H7 (cell line): Measurements from ENCODE around the gene KCNRG. TPM values are rescaled to one million over a fixed set of nuclear protein-coding genes. Genes with fewer than 3 reads are reported as not detected.
A peak's percentile ranks its signal among the peaks of the same experiment; 100 is the strongest.

Source experiments
- DNase-seq: peaks from one replicate; pipeline ENCODE4 v3.0.0; 2012
- H3K27me3 ChIP-seq: 2 replicates; pipeline ENCODE4 v1.6.0; 2011; ENCODE audit warnings: mild to moderate bottlenecking, low read length; ENCODE audit not compliant: control insufficient read depth, insufficient read depth
- H3K36me3 ChIP-seq: replicated peaks from 2 replicates; pipeline ENCODE4 v1.5.1; 2011; ENCODE audit warnings: low read length; ENCODE audit not compliant: control insufficient read depth, insufficient read depth
- H3K4me3 ChIP-seq: 2 replicates; pipeline ENCODE4 v1.5.1; 2011; ENCODE audit warnings: low read depth, mild to moderate bottlenecking, control low read depth, low read length, moderate library complexity; ENCODE audit not compliant: insufficient read depth
- total RNA-seq: library from RNA; depleted of rRNA; stranded (reverse); fragments of >200 nt; shearing (Covaris generic); gene quantifications from 2 replicates; pipeline ENCODE4 v1.2.3, GENCODE V29; 2014

KCNRG gene
- total RNA-seq, 1 experiment from 2014 or later, result 1.0 TPM

DNA sequence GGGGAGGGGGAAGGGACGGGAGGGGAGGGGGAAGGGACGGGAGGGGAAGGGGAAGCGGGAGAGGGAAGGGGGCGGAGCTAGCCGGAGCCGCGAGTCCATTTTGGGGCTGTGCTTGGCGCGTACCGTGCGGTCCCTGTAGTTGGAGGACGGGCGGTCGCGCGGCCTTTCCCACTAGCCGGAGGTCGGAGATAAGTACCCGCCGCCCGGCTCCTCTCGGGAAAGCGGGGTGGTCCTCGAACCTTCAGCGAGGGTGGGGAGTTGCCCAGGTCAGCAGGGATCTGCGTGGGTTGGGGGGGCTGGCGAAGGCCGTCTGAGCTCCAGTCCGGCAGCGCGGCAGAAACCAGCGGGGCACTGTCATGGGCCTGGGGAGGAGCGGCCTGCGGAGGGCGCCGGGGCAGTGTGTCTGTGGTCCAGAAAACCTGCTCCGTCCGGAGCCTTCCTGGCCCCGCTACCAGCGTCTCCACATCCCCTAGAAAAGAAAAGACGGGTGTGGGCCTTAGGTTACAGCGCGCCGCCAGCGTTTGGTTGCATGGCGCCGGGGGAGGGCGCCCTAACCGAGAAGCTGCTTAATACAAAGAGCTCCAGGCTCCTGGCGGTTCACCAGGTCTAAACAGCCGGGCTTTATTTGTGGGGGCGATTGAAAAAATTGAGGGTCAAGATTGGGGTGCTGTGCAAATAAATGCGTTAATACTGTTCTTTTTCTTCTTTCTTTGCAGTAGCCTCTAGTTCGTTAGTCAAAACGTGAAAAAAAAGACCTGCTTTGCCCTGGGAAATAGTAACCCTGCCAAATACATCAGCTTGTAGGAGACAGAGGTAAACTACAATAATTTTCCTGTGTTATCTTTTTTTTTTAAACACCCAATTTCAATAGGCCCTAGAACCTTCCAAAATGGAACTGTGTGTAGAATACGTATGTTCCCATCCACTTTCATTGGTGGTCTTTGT is 18.0 kb upstream of the KCNRG start, which contains the start of gene TRIM13:
Gene TRIM13, plus strand, starts transcription at position 92 of the 945 bp plus-strand sequence. CDS start 14,899 bp downstream, outside the sequence.
- Histone ChIP-seq H3K27me3 (peaks cover 3% of the 10 kb centered on the region; the same call in 1 of the 2 replicates), H3K4me3 (peak within 1 kb of the TSS; percentile 89), H3K36me3 (no peaks in the 10 kb centered on the region; the same call in 1 of the 2 replicates)
- peak; percentile 78 for DNase-seq

DNA sequence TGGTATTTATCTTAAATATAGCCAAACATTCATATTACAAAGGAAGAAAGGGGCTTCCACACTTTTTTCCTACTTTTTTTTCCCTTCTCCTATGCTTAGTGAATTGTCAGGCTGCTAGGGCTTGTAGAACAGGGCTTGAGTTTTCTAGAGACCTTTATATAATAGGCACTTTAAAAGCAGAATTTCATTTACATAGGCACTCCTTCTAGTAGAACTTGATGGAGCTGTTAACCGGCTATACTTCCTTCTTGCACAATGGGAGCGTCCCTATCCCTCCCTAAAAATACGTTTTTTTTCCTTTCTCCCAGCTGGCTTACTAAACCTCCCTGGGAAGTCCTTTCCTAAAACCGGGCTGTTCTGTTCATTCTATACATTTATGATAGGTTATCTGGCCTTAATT is 17.3 kb upstream of the KCNRG start:
- DNase-seq, result peak; percentile 13
- Histone ChIP-seq H3K4me3 (peak overlapping the region; percentile 89), H3K36me3 (no peaks in the 10 kb centered on the region; the same call in 1 of the 2 replicates), H3K27me3 (peaks cover 3% of the 10 kb centered on the region; the same call in 1 of the 2 replicates)

DNA sequence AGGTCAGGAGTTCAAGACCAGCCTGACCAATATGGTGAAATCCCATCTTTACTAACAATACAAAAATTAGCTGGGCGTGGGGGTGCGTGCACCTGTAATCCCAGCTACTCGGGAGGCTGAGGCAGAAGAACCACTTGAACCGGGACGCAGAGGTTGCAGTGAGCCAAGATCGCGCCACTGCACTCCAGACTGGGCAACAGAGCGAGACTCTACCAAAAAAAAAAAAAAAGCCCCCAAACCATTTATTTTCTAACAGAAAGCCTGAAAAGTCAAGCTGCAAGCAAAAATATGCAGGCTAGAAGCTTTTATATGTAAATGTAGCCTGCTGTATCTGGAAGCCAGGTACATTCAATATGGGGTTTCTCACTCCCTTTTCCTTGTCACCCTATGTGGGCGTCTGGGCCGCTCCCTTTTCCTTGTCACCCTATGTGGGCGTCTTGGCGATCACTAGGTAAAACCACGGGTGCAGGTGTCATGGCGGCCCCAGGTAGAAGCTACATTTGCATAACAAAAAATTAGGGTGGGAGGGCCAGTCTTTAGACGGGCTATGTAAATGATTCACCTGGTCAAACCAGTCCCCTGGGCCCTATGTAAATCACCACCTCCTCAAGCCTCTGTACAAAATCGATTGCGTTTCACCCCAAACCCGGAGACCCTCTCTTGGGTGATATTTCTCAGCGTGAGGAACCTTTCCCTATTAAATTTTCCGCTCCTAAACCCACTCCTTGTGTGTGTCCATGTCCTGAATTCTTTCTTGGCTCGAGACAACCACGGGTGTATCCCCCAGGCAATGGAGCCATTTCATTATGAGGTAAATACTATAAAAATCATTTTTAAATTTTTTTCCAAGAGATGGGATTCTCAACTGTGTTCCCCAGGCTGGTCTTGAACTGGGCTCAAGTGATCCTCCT is 16.3 kb upstream of the KCNRG start:
- peak; percentile 71 for DNase-seq
- H3K27me3 ChIP-seq, result peaks cover 3% of the 10 kb centered on the region; the same call in 1 of the 2 replicates
- no peak overlapping the region for H3K4me3 ChIP-seq
- H3K36me3 ChIP-seq, result peaks cover 2% of the 10 kb centered on the region; the same call in 1 of the 2 replicates

DNA sequence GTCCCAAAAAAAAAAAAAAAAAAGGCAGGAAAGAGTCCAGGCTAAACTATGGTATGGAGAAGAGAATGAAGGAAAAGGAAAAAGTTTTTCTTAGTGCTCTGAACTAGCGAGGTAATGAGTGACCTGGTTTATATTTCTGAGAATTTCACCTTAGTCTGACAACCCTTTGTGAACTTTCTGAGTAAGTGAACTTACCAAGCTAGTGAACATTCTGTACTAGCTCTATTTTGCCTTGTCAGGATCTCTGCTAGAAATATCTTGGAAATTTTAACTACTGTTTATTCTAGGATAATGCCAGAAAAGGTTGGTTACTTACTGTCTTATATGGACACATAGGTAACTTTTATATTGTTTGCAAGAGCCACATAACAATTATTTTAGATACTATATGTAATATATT is 14.0 kb upstream of the KCNRG start:
- no peak overlapping the region for H3K4me3 ChIP-seq
- H3K36me3 ChIP-seq, result peaks cover 2% of the 10 kb centered on the region; the same call in 1 of the 2 replicates
- no peaks in the 10 kb centered on the region for H3K27me3 ChIP-seq
- DNase-seq, result no peak

DNA sequence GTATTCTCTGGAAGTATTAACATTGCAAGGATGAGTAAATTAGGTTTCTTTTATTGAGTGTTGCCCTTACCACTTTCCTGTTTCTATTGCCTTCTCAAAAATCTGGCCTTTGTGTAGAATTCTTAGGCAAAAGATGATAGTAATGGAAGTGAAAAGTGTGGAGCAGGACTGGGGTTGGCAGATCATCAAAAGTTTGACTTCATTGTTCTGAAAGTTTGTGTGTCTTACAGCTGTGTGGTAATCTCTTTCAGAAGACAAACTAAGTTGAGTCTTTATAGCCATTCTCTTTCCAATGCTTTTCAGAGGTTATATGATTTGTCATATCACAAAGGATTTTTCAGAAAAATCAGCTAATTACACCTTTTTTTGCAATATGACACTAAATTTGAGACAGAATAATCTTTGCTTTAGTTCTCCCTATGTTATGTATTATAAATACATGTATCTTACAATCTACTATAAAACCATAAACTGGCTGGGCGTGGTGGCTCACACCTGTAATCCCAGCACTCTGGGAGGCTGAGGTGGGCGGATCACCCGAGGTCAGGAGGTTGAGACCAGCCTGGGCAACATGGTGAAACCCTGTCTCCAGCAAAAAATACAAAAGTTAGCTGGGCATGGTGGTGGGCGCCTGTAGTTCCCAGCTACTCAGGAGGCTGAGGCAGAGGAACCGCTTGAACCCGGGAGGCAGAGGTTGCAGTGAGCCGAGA is 8.7 kb upstream of the KCNRG start:
- Histone ChIP-seq H3K36me3 (peaks cover 4% of the 10 kb centered on the region; the same call in 1 of the 2 replicates), H3K4me3 (no peak overlapping the region)
- no peak for DNase-seq

DNA sequence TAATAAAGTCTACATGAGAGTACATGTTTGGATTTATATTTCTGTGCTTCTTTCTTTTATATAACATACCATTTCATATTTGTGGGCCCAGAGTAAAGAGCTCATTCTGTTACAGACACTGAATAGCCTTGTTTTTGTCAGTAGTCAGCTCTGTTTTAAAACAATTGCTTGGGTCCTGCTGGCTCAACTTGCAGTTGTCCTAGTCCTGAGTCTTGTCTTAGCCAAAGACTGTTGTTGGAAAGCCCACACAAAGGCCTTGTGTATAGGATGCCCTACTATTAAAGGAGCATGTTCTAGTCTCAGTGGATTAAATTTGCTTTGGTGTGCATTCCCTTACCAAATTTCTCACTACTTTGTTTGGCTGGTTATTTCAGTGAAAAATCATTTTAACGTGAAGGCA is 3.8 kb upstream of the KCNRG start:
- H3K4me3 ChIP-seq, result no peak overlapping the region
- H3K27me3 ChIP-seq, result no peaks in the 10 kb centered on the region
- no peak for DNase-seq
- peaks cover 6% of the 10 kb centered on the region for H3K36me3 ChIP-seq

More for the DNA sequence above, 8.7 kb upstream of the KCNRG start:
- H3K27me3 ChIP-seq, result no peaks in the 10 kb centered on the region

DNA sequence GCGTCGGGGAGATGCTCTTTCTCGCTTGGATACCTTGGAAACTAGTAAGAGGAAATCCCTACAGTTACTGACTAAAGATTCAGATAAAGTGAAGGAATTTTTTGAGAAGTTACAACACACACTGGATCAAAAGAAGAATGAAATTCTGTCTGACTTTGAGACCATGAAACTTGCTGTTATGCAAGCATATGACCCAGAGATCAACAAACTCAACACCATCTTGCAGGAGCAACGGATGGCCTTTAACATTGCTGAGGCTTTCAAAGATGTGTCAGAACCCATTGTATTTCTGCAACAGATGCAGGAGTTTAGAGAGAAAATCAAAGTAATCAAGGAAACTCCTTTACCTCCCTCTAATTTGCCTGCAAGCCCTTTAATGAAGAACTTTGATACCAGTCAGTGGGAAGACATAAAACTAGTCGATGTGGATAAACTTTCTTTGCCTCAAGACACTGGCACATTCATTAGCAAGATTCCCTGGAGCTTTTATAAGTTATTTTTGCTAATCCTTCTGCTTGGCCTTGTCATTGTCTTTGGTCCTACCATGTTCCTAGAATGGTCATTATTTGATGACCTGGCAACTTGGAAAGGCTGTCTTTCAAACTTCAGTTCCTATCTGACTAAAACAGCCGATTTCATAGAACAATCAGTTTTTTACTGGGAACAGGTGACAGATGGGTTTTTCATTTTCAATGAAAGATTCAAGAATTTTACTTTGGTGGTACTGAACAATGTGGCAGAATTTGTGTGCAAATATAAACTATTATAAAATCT is 2.7 kb upstream of the KCNRG start:
- Histone ChIP-seq H3K4me3 (no peak overlapping the region), H3K36me3 (peaks cover 4% of the 10 kb centered on the region), H3K27me3 (no peaks in the 10 kb centered on the region)
- no peak for DNase-seq

DNA sequence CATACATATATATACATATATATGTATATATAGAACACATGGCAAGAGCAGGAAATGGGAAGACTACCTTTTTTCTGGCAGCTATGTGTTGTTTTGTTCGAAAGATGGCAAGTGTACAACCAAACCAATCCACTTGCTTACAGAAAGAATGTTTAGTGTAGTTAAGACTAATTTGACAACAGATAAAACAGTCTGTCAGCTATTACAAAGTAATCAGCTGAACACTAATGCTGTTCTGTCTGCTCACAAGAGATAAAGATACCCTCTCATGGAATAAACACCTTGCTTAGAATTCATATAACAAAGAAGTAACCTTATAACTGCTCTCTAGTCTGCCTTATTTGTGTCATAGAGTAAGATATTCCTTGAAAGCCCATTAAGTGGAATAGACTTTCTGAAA is 858 bp upstream of the KCNRG start:
- H3K36me3 ChIP-seq, result peaks cover 4% of the 10 kb centered on the region
- H3K27me3 ChIP-seq, result no peaks in the 10 kb centered on the region
- no peak for DNase-seq
- H3K4me3 ChIP-seq, result no peak overlapping the region

DNA sequence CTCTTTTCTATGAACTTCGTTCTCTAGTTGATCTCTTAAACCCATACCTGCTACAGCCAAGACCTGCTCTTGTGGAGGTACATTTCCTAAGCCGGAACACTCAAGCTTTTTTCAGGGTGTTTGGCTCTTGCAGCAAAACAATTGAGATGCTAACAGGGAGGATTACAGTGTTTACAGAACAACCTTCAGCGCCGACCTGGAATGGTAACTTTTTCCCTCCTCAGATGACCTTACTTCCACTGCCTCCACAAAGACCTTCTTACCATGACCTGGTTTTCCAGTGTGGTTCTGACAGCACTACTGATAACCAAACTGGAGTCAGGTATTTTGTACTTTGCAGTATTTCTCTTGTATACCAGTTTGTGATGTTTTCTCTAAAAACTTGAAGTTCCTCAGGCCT is 506 bp downstream of the KCNRG start:
- Histone ChIP-seq H3K4me3 (no peak overlapping the region), H3K36me3 (peaks cover 4% of the 10 kb centered on the region), H3K27me3 (no peaks in the 10 kb centered on the region)
- no peak for DNase-seq

DNA sequence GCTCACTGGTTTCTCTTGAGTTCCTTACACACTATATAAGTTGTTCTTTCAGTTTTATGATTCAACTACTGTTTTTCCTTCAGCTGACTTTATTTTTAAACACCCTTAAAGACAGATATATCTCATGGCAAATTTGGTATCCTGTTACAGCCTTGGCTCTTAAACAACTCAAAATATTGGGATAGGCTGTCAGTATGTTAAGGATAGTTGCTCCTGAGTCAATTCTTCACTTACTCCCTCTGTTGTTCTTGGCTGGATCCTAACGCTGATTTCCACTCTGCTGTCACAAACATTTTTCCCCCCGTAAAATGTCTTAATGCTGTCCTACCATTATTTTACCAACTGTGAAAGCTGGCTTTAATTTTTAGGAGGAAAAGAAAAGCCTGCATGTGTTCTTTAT is 1.2 kb downstream of the KCNRG start:
- Histone ChIP-seq H3K36me3 (peaks cover 4% of the 10 kb centered on the region), H3K4me3 (no peak overlapping the region), H3K27me3 (no peaks in the 10 kb centered on the region)
- DNase-seq, result no peak

DNA sequence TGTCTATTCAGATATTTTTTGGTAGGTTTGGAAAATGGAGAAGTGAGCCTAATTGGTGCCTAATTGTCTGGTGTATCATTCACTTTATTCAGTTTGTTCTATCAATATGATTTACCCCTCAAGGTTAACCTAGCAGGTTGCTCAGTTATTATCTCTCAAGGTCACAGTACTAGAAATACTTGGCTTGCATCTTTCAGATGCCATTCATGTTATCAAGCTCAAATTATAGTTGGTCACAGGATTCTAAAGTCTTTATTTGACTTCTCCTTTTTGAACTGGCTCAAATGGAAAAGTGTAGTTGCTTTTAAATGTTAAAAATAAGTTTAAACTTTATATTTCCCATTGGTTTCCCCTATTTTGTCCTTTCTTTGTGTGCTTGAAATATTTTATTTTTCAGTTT is 2.6 kb downstream of the KCNRG start:
- H3K4me3 ChIP-seq, result no peak overlapping the region
- H3K27me3 ChIP-seq, result no peaks in the 10 kb centered on the region
- no peaks in the 10 kb centered on the region for H3K36me3 ChIP-seq
- no peak for DNase-seq

DNA sequence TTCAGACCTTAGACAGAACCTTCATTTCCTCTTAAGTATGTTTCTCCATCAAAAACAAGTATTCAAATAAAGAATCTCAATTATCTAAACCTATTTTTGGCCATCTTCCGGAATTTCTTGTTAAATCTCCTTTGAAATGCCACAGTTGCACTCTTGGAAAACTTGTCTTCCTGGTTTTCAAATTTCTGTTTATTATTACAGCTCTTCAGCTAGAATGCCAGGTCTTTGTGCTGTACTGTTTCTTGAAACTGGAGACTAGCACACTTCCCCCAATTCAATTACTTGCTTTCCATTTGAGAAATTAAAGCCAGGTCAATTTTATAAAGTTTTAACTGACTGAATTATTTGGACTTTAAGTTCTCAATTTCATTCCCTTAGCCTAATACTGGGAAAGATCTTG is 10.2 kb downstream of the KCNRG start:
- no peak overlapping the region for H3K4me3 ChIP-seq
- no peak for DNase-seq
- H3K27me3 ChIP-seq, result no peaks in the 10 kb centered on the region
- H3K36me3 ChIP-seq, result no peaks in the 10 kb centered on the region

DNA sequence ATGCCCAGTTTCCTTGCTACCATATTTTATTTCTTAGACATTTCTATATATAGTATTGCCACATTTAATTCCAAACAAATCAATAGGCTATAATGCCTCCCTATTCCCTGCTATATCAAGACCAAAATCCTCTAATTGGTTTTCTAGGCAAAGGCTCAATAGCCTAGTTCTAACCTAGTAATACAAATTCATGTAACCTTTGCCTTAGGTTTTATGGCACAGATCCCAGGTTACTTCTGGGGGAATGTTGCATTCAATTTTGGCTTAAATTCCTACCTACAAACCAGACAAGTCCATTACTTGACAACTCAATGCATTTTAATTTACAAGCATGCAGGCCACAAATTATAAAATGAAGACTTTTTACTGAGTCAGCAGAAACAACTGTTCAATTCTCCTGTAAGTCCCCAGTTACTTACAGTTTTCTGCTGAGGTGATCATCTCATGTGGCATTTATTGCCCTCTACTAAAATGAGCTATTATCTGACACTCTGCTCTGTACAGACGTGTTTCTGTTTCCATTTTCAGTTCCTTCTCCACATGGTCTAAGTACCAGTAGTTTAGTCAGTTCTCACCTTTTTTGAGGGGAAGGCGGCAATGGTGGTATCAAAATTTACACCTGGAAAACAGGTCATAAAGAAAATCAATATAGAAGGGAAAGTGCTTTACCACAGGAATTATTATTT is 11.7 kb downstream of the KCNRG start:
- Histone ChIP-seq H3K4me3 (no peak overlapping the region), H3K36me3 (no peaks in the 10 kb centered on the region), H3K27me3 (no peaks in the 10 kb centered on the region)
- DNase-seq, result no peak
